Amygdala (tissue), 56 donors: ENCODE data around the gene HAT1.

Experiments used
- DNase-seq, 56 donors: peaks; one replicate each; lab custom pipeline; 2025; lab: John Stamatoyannopoulos, UW

HAT1 gene

GRCh38 chr2:172021074-172021931, 99.0 kb downstream of the HAT1 start:
- no peak for DNase-seq

GRCh38 chr2:172021955-172022354, 99.7 kb downstream of the HAT1 start:
- DNase-seq, result no peak

- DNase-seq, result no peak
Measured at GRCh38 chr2:172031536-172031935, 109.3 kb downstream of the HAT1 start.
